ENCODE measurements around the gene SCAPER. TPM values are rescaled to one million over a fixed set of nuclear protein-coding genes. Genes with fewer than 3 reads are reported as not detected.

The SCAPER gene
- total RNA-seq, 1 experiment from 2014 or later = 7.4 TPM

- no peak overlapping the region for H2BK5ac ChIP-seq (ENCODE audit: insufficient read length, low read length)
- H2BK12ac ChIP-seq (ENCODE audit: insufficient read length, low read depth, low read length) = no peak overlapping the region
- no peaks in the 10 kb centered on the region for H3K23me2 ChIP-seq (ENCODE audit: insufficient read length, low read depth, low read length, poor library complexity, severe bottlenecking)
- no peak overlapping the region for H3K18ac ChIP-seq (ENCODE audit: insufficient read length, low read depth, low read length)
- H3K4me1 ChIP-seq (ENCODE audit: insufficient read depth, low read length) = no peaks in the 10 kb centered on the region
- Mint-ChIP-seq H3K9me3 (peaks cover 14 to 16% of the 10 kb centered on the region in 2 experiments; a peak in 4 of 5 replicates), H3K4me3 (no peak overlapping the region), H3K36me3 (ENCODE audit: insufficient read depth in 1 of 3, low read depth in 3 of 3) (peaks cover 1 to 10% (median 2%) of the 10 kb centered on the region in 3 experiments; a peak in 5 of 7 replicates), H3K27ac (no peak overlapping the region), H3K4me1 (no peaks in the 10 kb centered on the region), H3K27me3 (ENCODE audit: low read depth) (no peaks in the 10 kb centered on the region)
- no peak overlapping the region for H2BK20ac ChIP-seq (ENCODE audit: low read depth, low read length, poor library complexity, severe bottlenecking)
- H3K4me2 ChIP-seq (ENCODE audit: insufficient read depth, insufficient read length, low read length) = no peak overlapping the region
- H4K8ac ChIP-seq (replicated peaks; ENCODE audit: insufficient read length, low read depth, low read length) = no peak overlapping the region
- no peak overlapping the region for H2BK15ac ChIP-seq (ENCODE audit: low read depth, low read length)
- H3K14ac ChIP-seq (ENCODE audit: insufficient read depth, low read length) = no peak overlapping the region
- no peak overlapping the region for H4K5ac ChIP-seq (ENCODE audit: insufficient read length, low read depth, low read length)
- no peak overlapping the region for H3T11ph ChIP-seq (ENCODE audit: low read length)
- no peak for TF ChIP-seq CTCF (conservative IDR thresholded peaks at IDR 0.05)
- no peak overlapping the region for H3K4ac ChIP-seq (ENCODE audit: low read depth, low read length)
- H2AFZ ChIP-seq (ENCODE audit: low read length) = no peak overlapping the region
- no peak overlapping the region for H3K9ac ChIP-seq (ENCODE audit: extremely low read depth, insufficient read length, low read length)
- no CpG with 5 or more reads among the region's 1 CpG for WGBS (ENCODE audit: extremely low coverage, insufficient read length, low lambda C conversion rate)
- H3K79me2 ChIP-seq (ENCODE audit: insufficient read depth, low read length) = no peaks in the 10 kb centered on the region
- DNase-seq = no peak
- H3K56ac ChIP-seq (ENCODE audit: insufficient read length, low read depth, low read length) = no peak overlapping the region
- no peak overlapping the region for H2BK120ac ChIP-seq (ENCODE audit: low read depth, low read length, poor library complexity, severe bottlenecking)
- no peaks in the 10 kb centered on the region for H4K20me1 ChIP-seq (ENCODE audit: control insufficient read depth, insufficient read depth, insufficient read length)
- no peak overlapping the region for H3K27ac ChIP-seq (ENCODE audit: insufficient read length, low read depth, low read length)
- no peak overlapping the region for H4K91ac ChIP-seq (ENCODE audit: insufficient read length, low read depth, low read length)
- no peaks in the 10 kb centered on the region for H3K9me3 ChIP-seq (ENCODE audit: control insufficient read depth, low read depth, low read length)
- H3K23ac ChIP-seq (ENCODE audit: insufficient read length, low read depth, low read length) = no peak overlapping the region
- no peaks in the 10 kb centered on the region for H3K27me3 ChIP-seq (ENCODE audit: insufficient read depth, low read length)
- no peaks in the 10 kb centered on the region for H3K79me1 ChIP-seq (ENCODE audit: insufficient read depth, low read depth, low read length, poor library complexity, severe bottlenecking)
- H2AK5ac ChIP-seq (ENCODE audit: insufficient read length, low read length) = no peak overlapping the region
Observed at GRCh38 chr15:76460871-76461270, 444.3 kb downstream of the SCAPER start.

Measured in H9 (cell line).